ENCODE measurements around the gene COL25A1.

GRCh38 chr4:108926781-108927180 is 375.7 kb downstream of the COL25A1 start:
- TF ChIP-seq CTCF (IDR thresholded peaks at IDR 0.05; ENCODE audit: extremely low read depth in 1 of 2, insufficient read depth in 1 of 2, low read depth in 1 of 2, low read length in 2 of 2) (no peak), POLR2AphosphoS5 (IDR thresholded peaks at IDR 0.05; ENCODE audit: insufficient read depth, low read depth, low read length) (no peak), MYC (IDR thresholded peaks at IDR 0.05; ENCODE audit: low read depth, low read length) (no peak), POLR2A (IDR thresholded peaks at IDR 0.05; ENCODE audit: low read depth, low read length) (no peak), JUN (IDR thresholded peaks at IDR 0.05; ENCODE audit: borderline replicate concordance, insufficient read depth, insufficient read length, low read depth) (no peak), EZH2 (IDR thresholded peaks at IDR 0.05; ENCODE audit: borderline replicate concordance, low read depth, low read length, severe bottlenecking) (no peak), GATA2 (IDR thresholded peaks at IDR 0.05; ENCODE audit: insufficient read depth, insufficient read length, low read depth, low read length) (no peak), MAX (IDR thresholded peaks at IDR 0.05; ENCODE audit: insufficient read depth, insufficient read length) (no peak)
